Limb (tissue), 2 donors: ENCODE measurements around the gene PCDHB1.

Source experiments
- DNase-seq, 2 donors: peaks; one replicate each; pipeline ENCODE4 v3.0.0-alpha.2; 2016; ENCODE audit errors: extremely low spot score in 2 of 2

The PCDHB1 gene, protein sequence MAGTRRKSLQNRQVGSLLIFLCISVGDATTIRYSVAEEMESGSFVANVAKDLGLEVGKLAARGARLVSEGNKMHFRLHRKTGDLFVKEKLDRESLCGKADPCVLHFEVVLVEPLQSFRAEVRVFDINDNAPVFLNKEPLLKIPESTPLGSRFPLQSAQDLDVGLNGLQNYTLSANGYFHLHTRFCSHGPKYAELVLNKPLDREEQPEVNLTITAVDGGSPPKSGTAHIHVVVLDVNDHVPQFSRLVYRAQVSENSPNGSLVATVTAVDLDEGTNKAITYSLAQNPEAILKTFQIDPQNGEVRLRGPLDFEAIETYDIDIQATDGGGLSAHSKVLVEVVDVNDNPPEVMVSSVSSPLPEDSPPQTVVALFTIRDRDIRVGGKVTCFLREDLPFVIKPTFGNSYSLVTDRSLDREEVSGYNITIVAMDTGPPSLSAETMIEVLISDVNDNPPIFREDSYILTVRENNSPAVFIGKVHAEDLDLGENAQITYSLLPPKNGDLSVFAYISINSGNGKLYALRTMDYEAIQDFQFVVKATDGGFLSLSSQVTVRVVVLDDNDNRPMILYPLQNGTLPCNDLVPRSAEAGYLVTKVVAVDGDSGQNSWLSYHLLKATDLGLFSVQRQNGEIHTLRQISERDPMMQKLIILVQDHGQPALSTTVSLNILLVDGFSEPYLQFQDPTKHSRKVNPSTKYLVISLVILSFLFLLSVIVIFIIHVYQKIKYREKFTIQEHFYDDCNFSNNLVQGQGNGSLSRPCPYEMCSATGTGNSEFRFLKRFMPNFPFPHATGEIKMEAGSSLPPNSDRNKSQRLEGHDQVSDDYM

DNA sequence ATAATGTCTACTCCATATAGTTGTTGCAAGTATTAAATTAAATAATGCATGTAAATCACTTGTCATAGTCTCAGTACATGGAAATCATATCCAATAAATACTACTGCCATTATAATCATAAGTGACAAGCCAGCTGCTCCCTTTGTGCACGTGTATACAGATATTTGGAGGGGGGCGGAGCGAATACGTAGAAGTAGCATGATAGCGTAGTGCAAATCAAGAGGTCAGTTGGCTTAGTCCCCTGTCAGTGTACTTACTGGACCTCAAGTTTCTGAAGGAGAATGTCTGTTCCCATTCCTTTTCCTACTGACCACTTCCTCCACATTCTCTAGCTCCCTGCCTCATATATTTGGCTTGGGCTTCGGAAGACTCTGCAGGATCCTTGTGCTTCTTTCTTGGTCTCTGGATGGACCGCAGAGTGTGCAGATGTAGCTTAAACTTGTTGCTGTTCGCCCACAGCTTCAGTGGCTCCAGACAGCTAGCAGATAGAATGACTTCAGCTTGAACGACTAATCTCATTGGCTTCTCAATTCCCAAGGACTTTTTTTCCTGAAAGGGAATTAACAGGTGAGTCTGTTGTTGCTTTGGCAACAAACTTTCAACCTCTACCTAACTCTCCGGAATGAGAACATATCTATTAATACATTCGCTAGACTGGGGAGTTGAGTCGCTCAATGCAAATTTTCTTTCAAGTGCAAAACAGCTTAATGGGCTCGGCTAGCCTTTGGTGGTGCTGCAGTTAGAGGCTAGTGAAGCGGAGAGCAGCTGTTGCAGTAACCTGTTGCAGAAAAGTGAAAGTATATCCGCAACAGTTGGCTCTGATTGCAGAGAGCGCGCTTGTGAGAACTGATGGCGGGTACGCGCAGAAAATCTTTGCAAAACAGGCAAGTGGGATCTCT is at the start of gene PCDHB1:
TSS of gene PCDHB1 (plus strand) at position 753 of the 899 bp plus-strand sequence. CDS start at position 850, 97 bp downstream.
- DNase-seq: peak in 1 of 2 donors; percentile 21

DNA sequence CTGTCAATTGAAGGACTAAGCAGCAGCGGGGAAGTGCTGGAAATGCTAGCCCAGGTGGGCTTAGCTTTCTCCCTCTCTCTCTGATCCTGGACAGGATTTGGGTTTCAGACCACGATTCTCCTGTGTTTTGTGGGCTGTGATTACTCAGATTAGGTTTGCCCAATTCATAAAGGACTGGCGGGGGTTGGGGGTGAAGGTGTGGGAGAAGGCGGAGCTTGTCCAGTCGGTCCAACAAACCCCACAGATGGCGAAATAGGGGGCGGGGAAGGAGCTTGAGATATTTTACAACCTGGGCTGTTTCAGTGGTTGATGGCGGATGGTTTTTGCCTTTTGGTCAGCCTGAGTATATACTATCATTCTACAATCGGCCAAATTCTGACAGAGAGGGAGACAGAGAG is 49.7 kb upstream of the PCDHB1 start:
- DNase-seq: peak in 1 of 2 donors; percentile 44

DNA sequence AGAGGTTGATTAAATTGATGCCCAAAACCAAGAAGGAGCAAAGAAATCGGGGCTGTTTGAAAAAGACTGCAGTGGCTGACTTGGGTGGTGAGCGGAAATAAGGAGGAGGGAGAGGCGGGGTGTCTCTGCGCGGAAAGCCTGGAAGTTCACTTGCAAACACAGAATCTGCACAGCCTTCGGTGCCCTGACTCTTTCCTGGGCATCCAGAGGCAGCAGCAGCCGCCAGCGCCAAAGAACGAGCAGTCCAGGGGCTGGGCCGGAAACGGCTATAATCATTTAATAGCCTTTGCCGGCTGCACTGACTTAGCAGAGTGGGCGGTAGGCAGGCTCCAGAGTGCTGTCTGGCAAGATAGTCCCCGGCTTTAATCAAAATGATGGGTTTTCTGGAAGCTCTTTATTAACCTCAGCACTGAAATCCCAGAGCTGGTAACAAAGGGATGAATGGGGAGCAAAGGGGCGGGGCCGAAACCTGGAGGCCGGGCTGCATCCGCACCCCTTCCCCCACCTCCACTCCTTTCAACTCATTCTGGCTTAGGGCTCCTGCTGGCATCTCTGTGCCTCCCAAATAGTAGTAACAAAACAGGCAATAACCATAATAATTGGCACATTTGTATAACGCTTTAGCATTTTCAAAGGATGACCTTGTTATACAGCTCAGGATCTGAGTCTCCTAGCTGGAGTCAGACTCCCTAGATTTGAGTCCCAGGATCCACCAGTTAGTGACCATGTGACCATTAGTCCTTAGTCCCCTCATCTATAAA is 49.1 kb upstream of the PCDHB1 start:
- peak; percentile 15 to 55 for DNase-seq

DNA sequence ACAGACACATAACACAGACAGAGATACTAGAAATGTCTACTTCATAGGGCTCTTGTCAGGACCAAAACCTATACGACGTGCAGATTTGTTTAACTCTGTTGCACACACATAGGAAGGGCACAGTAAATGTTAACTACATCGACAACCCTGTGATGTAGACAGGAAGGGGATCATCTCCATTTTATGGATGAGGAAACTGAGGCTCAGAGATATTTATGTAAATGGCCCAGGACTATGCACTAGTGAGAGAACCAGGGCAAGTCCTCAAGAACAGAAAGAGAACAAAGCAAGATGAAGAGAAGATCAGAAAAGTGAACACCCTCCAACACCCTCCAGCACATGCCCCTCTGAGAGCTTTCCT is 48.6 kb upstream of the PCDHB1 start:
- no peak for DNase-seq

DNA sequence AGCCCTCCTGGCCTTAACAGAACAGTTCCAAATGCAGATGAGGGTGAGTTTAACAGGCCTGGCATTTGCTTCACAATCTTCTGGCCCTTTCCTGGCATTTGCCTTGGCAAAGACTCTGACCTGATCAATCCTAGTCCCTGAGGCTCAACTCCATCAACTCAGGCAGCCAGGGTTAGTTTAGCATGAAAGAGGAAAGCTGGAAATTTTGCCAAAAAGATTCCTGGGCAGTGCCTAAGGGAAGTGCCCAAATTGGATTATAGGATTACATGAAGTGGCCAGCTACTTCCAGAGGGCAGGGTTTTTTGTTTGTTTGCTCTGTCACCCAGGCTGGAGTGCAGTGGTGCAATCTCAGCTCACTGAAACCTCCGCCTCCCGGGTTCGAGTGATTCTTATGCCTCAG is 48.1 kb upstream of the PCDHB1 start:
- DNase-seq: no peak

DNA sequence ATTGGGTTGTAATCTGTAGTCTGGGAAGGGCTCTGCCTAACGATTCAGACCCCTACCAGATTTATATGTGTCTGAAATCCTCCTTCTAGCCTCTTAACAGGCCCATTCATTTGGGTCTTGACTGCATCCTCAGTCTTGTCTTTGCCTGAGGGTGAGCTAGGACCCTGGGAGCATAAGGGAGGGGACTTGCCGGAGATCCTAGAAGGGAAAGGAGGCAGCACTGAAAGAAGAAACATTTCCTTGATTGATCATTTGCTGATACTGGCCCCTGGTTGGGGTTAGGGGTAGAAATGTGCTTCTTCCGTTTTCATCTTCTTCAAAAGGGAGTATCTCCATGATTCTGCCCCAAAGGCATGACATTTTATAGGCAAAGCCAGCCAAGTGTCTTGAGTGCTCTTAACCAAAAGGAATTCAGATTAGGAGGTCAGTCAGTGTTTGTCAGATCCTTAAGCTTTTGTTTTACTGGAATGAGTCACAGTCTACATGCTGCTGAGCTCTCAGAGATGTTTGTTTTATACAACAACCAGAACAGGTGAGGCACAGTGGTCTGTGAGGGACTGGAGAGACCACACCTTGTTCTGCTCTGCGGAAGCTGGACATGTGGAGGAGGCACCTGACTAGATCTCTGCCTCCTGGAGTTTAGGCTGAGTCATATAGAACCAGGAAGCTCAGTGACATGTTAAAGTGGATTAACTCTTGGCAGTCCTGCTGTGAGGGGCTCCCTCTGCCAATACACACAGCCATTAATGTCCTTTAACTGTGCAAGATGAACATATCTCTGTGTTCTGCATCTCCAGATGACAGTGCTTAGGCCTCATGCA is 47.2 kb upstream of the PCDHB1 start:
- no peak for DNase-seq

DNA sequence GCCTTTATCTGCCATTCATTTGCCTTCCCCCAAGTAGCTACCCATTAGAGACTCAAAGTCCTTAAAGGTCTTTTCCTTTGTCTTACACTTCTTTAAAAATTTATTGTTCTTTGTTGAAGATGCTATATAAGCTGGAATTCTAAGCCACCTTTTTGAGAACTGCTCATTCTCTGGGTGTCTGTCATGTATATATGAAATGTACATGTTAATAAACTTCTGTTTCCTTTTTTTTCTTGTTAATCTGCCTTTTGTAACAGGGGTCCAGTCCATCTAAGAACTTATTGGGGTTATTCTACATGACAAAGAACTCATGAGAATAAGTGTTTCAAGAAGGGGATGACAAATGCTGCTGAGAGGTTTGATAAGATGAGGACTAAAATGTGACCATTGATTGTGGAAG is 43.4 kb upstream of the PCDHB1 start:
- DNase-seq: no peak

DNA sequence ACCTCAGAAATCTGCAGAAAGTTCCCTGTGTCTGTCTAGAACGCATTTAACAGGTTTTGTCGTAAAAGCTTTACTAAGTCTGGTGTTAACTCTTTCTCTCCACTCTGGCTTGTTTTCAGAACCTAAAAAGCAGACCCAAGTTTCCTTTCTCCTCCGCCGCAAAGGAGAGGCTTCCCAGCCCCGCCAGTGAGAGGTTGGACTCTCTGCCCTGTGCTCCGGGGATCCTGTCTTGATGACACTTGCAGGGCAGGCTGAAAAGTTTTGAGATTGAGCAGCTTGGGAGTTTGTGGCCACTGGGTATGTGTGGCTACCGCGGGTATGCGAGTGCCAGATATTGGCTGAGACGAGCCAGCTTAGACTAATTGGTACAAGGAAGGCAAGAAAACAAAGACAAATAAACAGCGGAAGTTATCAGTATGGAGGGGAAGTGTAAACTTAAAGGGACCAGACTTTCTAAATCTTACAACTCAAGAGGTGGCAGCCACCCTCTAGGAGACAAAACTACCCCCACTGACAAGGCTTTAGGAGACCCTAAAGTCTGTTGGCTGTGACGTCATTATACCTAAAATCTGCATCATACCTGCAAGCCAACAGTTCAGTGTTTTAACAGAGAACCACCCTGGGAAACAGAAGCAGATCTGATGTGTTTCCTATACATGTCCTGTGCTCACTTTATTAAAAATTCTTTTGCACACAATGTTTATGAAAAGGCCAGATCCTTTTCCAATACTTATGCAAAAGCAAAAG is 41.0 kb upstream of the PCDHB1 start:
- no peak for DNase-seq

DNA sequence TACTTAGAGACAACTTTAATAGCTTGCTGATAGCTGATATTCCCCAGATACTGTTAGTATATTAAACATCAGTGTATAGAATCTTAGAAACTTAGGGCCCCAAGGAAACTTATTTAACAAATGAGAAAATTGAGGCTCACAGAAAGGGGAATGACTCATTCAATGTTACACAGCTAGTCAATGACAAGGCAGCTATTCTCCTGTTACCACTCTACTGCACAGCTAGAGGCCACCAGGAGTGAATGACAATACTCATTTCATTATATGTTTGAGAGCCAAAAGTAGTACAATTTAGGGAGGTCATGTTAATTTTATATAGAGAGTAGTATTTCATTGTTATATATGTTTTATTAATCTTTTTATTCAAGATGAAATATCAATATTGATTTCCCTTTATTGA is 33.2 kb upstream of the PCDHB1 start:
- DNase-seq: no peak

DNA sequence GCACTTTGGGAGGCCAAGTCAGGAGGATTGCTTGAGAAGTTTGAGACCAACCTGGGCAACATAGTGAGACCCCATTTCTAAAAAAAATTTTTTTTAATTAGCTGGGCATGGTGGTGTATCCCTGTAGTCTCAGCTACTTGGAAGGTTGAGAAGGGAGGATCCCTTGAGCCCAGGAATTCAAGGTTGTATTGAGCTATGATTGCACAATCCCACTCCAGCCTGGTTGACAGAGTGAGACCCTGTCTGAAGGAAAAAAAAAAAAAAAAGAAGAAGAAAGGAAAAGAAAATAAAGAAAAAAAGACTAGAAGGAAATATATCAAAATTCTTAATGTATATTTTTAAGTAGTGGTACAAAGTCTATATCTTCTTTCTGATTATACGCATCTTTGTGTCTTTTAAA is 28.8 kb upstream of the PCDHB1 start:
- no peak for DNase-seq

DNA sequence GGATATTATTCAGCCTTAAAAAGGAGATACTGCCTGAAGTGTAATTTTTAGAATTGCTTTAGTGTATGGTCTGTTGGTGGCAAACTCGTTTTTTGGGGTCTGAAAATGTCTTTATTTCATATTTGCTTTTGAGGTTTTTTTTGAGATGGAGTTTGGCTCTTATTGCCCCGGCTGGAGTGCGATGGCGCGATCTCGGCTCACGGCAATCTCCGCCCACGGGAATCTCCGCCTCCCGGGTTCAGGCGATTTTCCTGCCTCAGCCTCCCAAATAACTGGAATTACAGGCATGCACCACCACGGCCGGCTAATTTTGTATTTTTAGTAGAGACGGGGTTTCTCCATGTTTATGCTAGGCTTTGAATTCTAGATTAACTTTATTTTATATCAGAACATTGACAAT is 20.2 kb upstream of the PCDHB1 start:
- no peak for DNase-seq

DNA sequence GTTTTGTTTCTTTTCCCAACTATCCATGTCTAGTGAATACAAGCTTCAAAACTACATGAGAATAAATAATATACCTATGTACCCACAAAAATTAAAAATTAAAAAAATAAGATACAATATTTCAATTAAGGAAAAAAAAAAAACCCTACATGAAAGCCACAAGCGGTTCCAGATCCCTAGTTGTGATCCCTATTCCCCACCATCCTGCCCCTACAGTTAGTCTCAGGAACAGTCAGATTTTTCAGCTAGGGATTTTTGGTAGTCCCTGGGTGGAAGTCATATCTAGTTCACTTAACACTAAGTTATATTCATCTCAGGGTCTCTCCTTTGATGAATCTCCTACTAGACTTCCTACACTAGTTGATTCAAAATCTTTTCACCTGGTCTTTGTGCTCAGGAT is 18.5 kb upstream of the PCDHB1 start:
- DNase-seq: no peak

DNA sequence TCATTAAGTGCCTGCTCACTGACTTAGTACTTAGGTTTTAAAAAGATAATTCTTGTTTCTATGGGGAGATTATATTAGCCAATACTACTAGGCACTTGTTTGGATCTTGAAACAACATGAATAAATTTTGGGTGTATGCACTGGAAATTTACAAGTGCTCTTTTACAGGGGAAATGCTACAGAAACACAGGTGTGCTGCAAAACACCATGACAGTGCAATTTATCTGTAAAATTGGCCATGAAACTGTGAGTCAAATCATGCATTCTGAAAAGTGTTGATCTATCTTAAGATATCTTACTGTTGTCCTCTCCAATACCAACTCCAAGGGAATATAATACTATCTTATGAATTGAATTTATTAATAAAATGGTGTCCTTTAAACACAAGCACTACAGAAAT is 12.1 kb upstream of the PCDHB1 start:
- DNase-seq: no peak

DNA sequence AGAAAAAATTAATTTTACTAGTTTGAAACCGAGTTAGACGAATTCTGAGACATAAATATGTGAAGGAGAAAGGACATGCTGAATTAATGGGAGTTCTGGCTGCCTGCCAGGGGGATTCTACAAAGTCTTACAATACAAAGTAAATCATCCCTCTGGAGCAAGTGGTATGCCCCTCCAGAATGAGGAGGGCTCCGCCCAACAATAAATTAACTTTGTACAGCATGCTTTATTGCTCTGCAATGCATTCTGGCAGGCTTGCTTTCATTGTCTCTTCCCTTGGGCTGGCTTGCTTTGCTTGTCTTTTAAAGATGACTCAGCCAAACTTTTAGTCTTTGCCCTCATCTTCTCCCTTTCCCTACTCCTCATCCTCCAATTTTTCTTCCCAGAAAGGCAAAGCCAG is 11.7 kb upstream of the PCDHB1 start:
- peak; percentile 7 to 49 for DNase-seq

DNA sequence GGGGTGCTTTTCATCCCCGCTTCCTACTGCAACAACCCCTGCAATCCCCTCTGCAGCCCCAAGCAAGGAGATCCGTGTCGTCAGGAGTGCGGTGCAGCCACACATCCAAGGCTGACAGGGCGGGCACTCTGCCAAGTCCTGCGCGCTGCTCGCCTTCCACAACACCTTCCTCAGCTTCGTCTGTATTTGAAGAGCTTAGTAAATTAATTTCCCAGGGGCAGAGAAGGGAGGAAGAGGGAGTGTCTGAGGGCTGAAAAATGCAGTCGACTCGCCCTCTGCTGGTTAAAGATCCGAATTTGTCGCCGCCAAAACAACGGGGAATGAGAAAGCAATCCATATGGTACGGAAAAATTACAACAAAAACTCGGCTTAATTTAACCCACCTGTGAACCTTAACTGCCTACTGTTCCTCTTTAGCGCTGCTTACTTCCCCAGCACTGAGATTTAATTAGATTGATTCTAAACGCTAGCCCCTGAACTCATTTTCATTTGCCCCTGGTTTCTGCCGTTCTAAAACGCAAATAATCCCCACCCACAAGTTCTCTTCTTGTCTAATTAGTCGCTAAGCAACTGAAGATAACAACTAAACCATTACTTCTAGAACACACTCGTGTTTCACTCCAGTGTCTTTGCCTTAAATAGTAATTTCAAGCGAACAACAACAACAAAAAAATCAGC is 10.9 kb upstream of the PCDHB1 start:
- peak; percentile 11 to 69 for DNase-seq

DNA sequence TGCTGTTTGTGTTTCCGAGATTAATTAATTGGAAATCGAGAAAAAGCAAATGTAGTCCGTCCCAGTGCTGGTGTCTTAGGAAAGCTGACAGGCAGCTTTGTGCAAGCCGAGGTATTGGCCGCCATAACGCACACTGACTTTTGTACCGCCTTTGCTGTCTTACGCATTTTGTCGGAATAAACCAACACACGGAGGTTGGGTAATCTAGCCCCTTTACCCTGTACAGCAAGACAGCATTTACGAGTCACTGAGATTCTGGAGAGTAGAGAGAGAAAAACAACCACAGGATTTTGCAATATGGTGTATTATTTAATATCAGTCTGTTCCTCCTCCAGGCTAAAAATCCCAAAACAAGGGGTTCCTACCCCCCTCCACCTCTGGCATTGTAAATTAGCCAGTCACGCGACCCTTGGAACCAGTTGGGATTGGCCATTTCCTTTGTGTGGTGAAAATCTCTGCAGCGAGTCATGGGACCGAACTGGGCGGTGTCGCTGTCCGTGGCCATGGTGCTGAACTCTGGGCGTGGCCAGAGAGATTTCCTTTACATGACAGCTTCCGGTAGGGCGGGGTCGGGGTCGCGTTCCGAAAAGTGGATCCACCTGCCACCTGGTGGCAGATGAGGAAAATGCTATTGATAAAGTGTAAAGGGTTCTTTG is 10.3 kb upstream of the PCDHB1 start:
- peak; percentile 71 to 95 for DNase-seq

DNA sequence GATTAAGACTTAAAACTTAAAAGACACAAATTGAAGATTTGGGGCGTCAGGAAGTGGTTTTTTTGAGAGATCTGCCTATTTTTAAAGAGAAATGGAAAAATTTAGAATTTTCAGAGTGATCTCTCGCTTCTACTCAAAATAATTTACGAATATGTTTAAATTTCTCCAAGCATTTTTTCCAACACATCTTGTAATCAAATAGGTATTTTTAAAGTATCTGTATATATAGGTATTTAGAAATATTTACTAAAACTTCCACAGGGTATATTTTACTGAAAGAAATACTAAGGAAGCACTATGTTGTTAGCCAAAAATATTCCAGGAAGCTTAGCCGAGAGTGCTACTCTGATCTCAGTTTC is 9.8 kb upstream of the PCDHB1 start:
- no peak for DNase-seq

DNA sequence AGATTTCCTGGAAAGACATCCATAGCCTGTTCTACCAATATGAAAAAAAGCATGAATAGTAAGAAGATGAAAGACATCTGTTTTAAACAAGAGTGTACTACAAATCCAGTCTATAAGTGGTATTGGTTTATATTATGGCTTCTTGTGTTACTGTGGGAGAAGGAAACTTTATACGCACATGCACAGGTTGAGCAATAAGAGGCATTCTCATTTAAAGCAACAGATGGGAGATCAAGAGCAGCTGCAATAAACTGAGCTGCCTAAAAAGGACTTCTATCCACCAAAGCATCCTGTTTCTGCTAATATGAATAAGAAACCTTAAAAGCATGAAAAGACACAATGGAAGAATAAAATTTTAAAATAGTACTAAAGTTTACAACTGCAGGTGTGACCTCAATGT is 8.6 kb upstream of the PCDHB1 start:
- no peak for DNase-seq

DNA sequence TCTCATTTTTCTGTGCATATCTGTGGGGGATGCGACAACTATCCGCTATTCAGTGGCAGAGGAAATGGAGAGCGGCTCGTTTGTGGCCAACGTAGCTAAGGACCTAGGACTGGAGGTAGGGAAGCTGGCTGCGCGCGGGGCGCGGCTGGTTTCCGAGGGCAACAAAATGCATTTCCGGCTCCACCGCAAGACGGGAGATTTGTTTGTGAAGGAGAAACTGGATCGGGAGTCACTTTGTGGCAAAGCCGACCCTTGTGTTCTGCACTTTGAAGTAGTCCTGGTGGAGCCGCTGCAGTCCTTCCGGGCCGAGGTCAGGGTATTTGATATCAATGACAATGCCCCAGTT is 320 bp downstream of the PCDHB1 start:
- DNase-seq: no peak
